Thyroid gland (tissue), 4 donors: ENCODE results near the gene PNLIPRP1.

Experiments
- POLR2A ChIP-seq, 2 donors: fragments of 450-650 bp; IDR thresholded peaks; one replicate each; pipeline ENCODE4 v1.6.1; 2017; ENCODE audit warnings: antibody characterized with exemption in 2 of 2, mild to moderate bottlenecking in 2 of 2, moderate library complexity in 1 of 2
- TF ChIP-seq, protein P1 (sequence below), 6 experiments: fragments of 200-600 bp in 3 of 6; fragments of 450-650 bp in 3 of 6; sonication (generic) in 3 of 6; IDR thresholded peaks; one replicate each; pipeline ENCODE4 v1.5.1; 2016 to 2019; ENCODE audit warnings: antibody characterized with exemption in 6 of 6, mild to moderate bottlenecking in 2 of 6, inconsistent platforms in 1 of 6, moderate library complexity in 1 of 6

DNA sequence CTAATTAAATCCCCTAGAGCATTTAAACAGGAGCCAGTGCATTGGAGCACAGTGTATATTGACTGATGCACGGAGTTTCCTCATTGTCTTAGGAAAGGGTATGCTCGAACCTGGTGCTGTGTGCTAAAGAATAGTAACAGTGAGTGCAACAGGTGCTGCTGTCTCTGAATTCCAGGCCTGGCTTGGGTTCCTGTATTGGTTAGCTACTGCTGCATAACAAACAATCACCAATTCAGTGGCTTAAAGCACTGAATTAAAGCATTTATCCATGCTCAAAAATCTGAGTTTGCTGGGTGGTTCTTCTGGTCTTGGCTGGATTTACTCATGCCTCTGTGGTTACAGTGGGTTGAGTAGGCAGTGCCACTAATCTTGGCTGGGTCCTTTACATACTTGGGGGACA, 1.8 kb upstream of the PNLIPRP1 start:
- no peak for TF ChIP-seq POLR2A (IDR thresholded peaks at IDR 0.05)
- TF ChIP-seq, protein P1, sequence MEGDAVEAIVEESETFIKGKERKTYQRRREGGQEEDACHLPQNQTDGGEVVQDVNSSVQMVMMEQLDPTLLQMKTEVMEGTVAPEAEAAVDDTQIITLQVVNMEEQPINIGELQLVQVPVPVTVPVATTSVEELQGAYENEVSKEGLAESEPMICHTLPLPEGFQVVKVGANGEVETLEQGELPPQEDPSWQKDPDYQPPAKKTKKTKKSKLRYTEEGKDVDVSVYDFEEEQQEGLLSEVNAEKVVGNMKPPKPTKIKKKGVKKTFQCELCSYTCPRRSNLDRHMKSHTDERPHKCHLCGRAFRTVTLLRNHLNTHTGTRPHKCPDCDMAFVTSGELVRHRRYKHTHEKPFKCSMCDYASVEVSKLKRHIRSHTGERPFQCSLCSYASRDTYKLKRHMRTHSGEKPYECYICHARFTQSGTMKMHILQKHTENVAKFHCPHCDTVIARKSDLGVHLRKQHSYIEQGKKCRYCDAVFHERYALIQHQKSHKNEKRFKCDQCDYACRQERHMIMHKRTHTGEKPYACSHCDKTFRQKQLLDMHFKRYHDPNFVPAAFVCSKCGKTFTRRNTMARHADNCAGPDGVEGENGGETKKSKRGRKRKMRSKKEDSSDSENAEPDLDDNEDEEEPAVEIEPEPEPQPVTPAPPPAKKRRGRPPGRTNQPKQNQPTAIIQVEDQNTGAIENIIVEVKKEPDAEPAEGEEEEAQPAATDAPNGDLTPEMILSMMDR (IDR thresholded peaks at IDR 0.05): no peak
